C4-2B (cell line): ENCODE results near the gene IGSF9.

ENCODE experiments used
- H3K27ac ChIP-seq: fragments of 450-650 bp; 2 replicates; pipeline ENCODE4 v1.5.1; 2017
- ZFX ChIP-seq: fragments of 450-650 bp; IDR thresholded peaks from 2 replicates; pipeline ENCODE4 v1.6.1; 2017
- TF ChIP-seq, protein P1 (sequence below): fragments of 450-650 bp; conservative IDR thresholded peaks from 2 replicates; pipeline ENCODE4 v1.5.1; 2017; ENCODE audit warnings: mild to moderate bottlenecking

Gene IGSF9, protein sequence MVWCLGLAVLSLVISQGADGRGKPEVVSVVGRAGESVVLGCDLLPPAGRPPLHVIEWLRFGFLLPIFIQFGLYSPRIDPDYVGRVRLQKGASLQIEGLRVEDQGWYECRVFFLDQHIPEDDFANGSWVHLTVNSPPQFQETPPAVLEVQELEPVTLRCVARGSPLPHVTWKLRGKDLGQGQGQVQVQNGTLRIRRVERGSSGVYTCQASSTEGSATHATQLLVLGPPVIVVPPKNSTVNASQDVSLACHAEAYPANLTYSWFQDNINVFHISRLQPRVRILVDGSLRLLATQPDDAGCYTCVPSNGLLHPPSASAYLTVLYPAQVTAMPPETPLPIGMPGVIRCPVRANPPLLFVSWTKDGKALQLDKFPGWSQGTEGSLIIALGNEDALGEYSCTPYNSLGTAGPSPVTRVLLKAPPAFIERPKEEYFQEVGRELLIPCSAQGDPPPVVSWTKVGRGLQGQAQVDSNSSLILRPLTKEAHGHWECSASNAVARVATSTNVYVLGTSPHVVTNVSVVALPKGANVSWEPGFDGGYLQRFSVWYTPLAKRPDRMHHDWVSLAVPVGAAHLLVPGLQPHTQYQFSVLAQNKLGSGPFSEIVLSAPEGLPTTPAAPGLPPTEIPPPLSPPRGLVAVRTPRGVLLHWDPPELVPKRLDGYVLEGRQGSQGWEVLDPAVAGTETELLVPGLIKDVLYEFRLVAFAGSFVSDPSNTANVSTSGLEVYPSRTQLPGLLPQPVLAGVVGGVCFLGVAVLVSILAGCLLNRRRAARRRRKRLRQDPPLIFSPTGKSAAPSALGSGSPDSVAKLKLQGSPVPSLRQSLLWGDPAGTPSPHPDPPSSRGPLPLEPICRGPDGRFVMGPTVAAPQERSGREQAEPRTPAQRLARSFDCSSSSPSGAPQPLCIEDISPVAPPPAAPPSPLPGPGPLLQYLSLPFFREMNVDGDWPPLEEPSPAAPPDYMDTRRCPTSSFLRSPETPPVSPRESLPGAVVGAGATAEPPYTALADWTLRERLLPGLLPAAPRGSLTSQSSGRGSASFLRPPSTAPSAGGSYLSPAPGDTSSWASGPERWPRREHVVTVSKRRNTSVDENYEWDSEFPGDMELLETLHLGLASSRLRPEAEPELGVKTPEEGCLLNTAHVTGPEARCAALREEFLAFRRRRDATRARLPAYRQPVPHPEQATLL

DNA sequence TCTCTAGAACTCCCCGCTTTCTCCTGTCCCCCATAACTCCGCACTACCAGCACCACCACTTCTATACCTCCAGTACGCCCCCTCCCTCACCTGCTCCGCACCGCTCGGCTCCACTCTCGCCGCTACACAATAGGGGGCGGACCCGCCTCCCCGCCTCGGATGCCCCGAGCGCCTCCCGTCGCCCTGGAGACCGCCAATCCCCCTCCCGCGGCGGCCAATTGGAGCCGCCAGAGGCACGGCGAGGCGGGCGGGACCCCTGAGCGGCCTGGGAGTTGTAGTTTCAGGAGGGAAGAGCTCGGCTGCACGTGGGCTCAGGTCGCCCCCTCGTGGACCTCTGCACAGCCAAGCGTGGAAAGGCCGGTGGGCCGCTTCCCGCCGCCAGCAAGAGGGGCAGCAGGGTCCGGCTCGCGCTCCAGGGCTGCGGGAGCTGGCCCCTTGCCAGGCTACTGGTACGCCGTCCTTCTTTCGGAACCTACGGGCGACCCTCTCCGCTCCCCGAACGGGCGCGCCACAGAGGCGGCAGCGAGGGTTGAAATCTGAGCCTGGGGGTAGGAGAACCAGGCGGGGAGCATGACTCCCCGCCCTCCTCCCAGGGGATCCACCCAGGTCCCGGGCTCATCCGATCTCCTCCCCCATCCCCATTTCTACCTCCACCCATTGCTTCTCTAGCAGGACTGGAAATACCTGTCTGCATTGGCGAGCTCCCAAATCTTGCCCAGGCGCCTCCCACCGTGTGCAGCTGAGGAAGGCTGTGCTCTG, at the start of gene IGSF9:
Gene IGSF9, minus strand, starts transcription at position 131 of the 759 bp plus-strand sequence. CDS start 2,159 bp downstream, outside the sequence.
- TF ChIP-seq, protein P1, sequence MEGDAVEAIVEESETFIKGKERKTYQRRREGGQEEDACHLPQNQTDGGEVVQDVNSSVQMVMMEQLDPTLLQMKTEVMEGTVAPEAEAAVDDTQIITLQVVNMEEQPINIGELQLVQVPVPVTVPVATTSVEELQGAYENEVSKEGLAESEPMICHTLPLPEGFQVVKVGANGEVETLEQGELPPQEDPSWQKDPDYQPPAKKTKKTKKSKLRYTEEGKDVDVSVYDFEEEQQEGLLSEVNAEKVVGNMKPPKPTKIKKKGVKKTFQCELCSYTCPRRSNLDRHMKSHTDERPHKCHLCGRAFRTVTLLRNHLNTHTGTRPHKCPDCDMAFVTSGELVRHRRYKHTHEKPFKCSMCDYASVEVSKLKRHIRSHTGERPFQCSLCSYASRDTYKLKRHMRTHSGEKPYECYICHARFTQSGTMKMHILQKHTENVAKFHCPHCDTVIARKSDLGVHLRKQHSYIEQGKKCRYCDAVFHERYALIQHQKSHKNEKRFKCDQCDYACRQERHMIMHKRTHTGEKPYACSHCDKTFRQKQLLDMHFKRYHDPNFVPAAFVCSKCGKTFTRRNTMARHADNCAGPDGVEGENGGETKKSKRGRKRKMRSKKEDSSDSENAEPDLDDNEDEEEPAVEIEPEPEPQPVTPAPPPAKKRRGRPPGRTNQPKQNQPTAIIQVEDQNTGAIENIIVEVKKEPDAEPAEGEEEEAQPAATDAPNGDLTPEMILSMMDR: peak; percentile 81
- TF ChIP-seq ZFX: no peak
- H3K27ac ChIP-seq: peak within 1 kb of the TSS; percentile 80

DNA sequence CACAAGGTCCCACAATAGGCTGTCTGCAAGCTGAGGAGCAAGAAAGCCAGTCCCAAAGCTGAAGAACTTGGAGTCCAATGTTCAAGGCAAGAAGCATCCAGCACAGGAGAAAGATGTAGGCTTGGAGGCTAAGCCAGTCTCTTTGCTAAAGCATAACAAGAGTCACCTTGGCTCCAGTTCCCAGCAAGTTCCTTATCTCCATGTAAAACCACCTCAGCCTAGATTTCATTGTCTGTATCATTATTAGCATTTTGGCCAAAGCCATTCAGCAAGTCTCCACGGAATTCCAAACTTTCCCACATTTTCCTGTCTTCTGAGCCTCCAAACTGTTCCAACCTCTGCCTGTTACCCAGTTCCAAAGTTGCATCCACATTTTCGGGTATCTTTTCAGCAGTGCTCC, 49.5 kb upstream of the IGSF9 start:
- H3K27ac ChIP-seq: no peak overlapping the region
- no peak for TF ChIP-seq ZFX
- TF ChIP-seq, protein P1: no peak

DNA sequence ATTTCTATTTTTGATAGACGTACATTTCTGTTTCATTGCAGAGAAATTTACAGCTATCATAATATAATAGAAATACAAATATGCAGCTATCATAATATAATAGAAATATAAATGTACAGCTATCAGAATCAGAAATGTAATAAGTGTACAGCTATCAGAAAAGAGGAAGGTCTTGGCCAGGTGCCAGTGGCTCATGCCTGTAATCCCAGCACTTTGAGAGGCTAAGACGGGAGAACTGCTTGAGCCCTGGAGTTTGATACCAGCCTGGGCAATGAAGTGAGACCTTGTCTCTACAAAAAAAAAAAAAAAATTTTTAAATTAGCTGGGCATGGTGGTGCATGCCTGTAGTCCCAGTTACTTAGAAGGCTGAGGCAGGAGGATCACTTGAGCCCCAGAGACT, 48.5 kb upstream of the IGSF9 start:
- no peak overlapping the region for H3K27ac ChIP-seq
- TF ChIP-seq, protein P1: no peak
- no peak for TF ChIP-seq ZFX

DNA sequence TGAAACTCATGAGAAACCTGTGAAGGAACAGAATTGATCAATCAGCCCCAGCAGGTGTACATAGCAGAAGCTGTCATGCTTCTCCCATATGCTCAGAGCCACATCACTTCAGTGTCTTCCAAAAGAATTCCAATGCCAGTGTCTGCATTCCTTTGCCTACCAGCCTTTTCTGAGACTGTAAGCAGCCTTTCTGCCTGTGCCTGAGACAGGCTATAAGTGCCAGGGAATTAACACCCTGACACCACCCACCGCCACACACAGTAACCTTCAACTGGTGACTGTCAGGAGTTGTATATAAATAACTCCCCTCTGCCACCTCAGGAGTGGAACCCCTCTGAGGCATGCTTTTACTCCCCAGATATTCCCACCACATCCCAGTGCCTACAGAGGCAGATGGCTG, 46.7 kb upstream of the IGSF9 start:
- TF ChIP-seq, protein P1: no peak
- no peak for TF ChIP-seq ZFX
- no peak overlapping the region for H3K27ac ChIP-seq

DNA sequence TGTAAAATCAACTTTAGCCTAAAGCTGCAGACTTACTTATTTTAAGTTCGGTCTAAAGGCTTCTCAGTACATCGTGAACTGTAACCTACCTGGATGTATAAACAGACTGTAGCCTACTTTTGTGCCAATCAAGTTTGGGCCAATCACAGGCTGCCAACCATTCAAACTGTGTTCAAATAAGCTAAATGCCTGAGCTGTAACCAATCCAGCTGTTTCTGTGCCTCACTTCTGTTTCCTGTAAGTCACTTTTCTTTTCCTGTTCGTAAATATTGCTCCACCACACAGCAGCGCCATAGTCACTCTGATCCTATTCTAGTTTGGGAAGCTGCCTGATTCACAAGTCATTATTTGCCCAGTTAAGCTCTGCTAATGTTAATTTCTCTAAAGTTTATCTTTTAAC, 46.1 kb upstream of the IGSF9 start:
- TF ChIP-seq ZFX: no peak
- TF ChIP-seq, protein P1: no peak
- no peak overlapping the region for H3K27ac ChIP-seq

DNA sequence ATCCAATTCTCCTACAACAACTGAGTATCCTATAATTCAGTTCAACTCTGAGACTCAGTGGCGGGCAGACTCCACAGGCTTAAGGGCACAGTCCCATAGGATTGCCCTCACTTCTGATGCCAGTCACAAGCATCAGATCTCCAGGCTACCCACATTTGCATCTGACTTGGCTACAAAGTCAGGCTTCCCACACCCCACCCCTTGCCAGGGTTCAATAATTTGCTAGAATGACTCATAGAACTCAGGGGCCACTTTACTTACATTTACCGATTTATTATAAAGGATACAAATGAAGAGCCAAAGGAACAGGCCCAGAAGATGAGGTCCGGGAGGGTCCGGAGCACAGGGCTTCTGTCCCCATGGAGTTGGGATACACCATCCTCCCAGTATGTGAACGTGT, 44.6 kb upstream of the IGSF9 start:
- H3K27ac ChIP-seq: no peak overlapping the region
- no peak for TF ChIP-seq ZFX
- TF ChIP-seq, protein P1: no peak
